ENCODE data around the gene ALAS1.
A peak's percentile ranks its signal among the peaks of the same experiment; 100 is the strongest.

ALAS1 gene

GRCh38 chr3:52238761-52239701 is 41.1 kb downstream of the ALAS1 start, which contains the start of gene TWF2:
Gene TWF2 (minus strand): TSS chr3:52239158. CDS start chr3:52239016, 142 bp downstream.
- peak within 1 kb of the TSS; percentile 82 to 94 for H3K4me3 ChIP-seq
- intact Hi-C loops (cut with DNase I; ENCODE audit: low total_unique reads) = loop anchor here (2.0 kb wide), 1 partner anchor 40 kb away; the partner anchor contains the start of gene WDR82
- peak; percentile 30 to 45 for TF ChIP-seq CTCF (IDR thresholded peaks at IDR 0.05)
- peak; percentile 68 to 87 for DNase-seq
- peak within 1 kb of the TSS; percentile 80 to 94 for H3K27ac ChIP-seq
- H3K36me3 ChIP-seq = peaks cover 0 to 12% (median 5%) of the 10 kb centered on the region in 3 donors
- no peaks in the 10 kb centered on the region for H3K9me3 ChIP-seq
- H3K27me3 ChIP-seq = no peaks in the 10 kb centered on the region
- H3K4me1 ChIP-seq = peaks cover 0 to 52% (median 37%) of the 10 kb centered on the region in 4 donors

GRCh38 chr3:52240059-52240885 is 42.3 kb downstream of the ALAS1 start:
- Histone ChIP-seq H3K4me1 (peaks cover 0 to 54% (median 38%) of the 10 kb centered on the region in 4 donors), H3K27me3 (no peaks in the 10 kb centered on the region), H3K27ac (peak overlapping the region; percentile 80 to 94), H3K9me3 (no peaks in the 10 kb centered on the region), H3K36me3 (no peaks in the 10 kb centered on the region), H3K4me3 (peak overlapping the region; percentile 82 to 94)
- intact Hi-C loops (cut with DNase I; ENCODE audit: low total_unique reads) = no loop called here
- no peak for TF ChIP-seq CTCF (IDR thresholded peaks at IDR 0.05)
- peak; percentile 81 to 82 for DNase-seq

GRCh38 chr3:52240886-52241370 is 43.0 kb downstream of the ALAS1 start:
- H3K27ac ChIP-seq = peak overlapping the region; percentile 80 to 94
- H3K36me3 ChIP-seq = no peaks in the 10 kb centered on the region
- no peak for DNase-seq
- H3K9me3 ChIP-seq = no peaks in the 10 kb centered on the region
- intact Hi-C loops (cut with DNase I; ENCODE audit: low total_unique reads) = no loop called here
- H3K4me3 ChIP-seq = no peak overlapping the region
- TF ChIP-seq CTCF (IDR thresholded peaks at IDR 0.05) = no peak
- no peaks in the 10 kb centered on the region for H3K27me3 ChIP-seq
- H3K4me1 ChIP-seq = peaks cover 0 to 50% (median 37%) of the 10 kb centered on the region in 4 donors

- no peak for TF ChIP-seq CTCF (IDR thresholded peaks at IDR 0.05)
- intact Hi-C loops (cut with DNase I; ENCODE audit: low total_unique reads) = no loop called here
- H3K27ac ChIP-seq = no peak overlapping the region
- H3K36me3 ChIP-seq = no peaks in the 10 kb centered on the region
- H3K9me3 ChIP-seq = no peaks in the 10 kb centered on the region
- no peak overlapping the region for H3K4me3 ChIP-seq
- H3K27me3 ChIP-seq = no peaks in the 10 kb centered on the region
- peaks cover 0 to 50% (median 38%) of the 10 kb centered on the region in 4 donors for H3K4me1 ChIP-seq
- no peak for DNase-seq
These were observed 44.1 kb downstream of the ALAS1 start for GRCh38 chr3:52242039-52242438.

Data from tibial artery (tissue), 4 donors.